Activated B cell treated with CpG ODN at 0.5 μM for 24 hours (primary cell): Measurements from ENCODE around the gene MCF2L. TPM values are rescaled to one million over a fixed set of nuclear protein-coding genes. Genes with fewer than 3 reads are reported as not detected.
A peak's percentile ranks its signal among the peaks of the same experiment; 100 is the strongest.

Source experiments
- ATAC-seq: fragments of 200-7000 bp; cut with Tn5 transposase; one replicate; pipeline ENCODE4 v1.10.0; 2021; ENCODE audit warnings: low read depth, mild to moderate bottlenecking, moderate library complexity
- CTCF ChIA-PET: fragments of 350-600 bp; sonication (Branson Sonifier 250); formaldehyde crosslinking; loops from one replicate; lab custom pipeline; 2021; ENCODE audit warnings: antibody characterized with exemption; lab: Charles Lee
- POLR2A ChIA-PET: fragments of 350-600 bp; sonication (Branson Sonifier 250); formaldehyde crosslinking; loops from one replicate; lab custom pipeline; 2021; ENCODE audit warnings: antibody characterized with exemption; lab: Charles Lee
- DNase-seq: peaks from one replicate; pipeline ENCODE4 v3.0.0; 2022
- H3K27ac Mint-ChIP-seq: one replicate; pipeline ENCODE4 v1.8.0; 2020; ENCODE audit warnings: mixed read lengths
- H3K27me3 Mint-ChIP-seq: one replicate; pipeline ENCODE4 v1.8.0; 2021; ENCODE audit warnings: mixed read lengths
- H3K36me3 Mint-ChIP-seq: one replicate; pipeline ENCODE4 v1.8.0; 2021; ENCODE audit warnings: low read depth, mixed read lengths
- H3K4me1 Mint-ChIP-seq: one replicate; pipeline ENCODE4 v1.8.0; 2021; ENCODE audit warnings: mixed read lengths
- H3K4me3 Mint-ChIP-seq: one replicate; pipeline ENCODE4 v1.8.0; 2020; ENCODE audit warnings: mild to moderate bottlenecking, mixed read lengths
- H3K9me3 Mint-ChIP-seq: one replicate; pipeline ENCODE4 v1.8.0; 2020; ENCODE audit warnings: mixed read lengths
- CTCF ChIP-seq: fragments of 200-600 bp; IDR thresholded peaks from one replicate; pipeline ENCODE4 v1.8.0; 2022; ENCODE audit warnings: antibody characterized with exemption, mild to moderate bottlenecking
- intact Hi-C: fragments of 100-400 bp; cut with micrococcal nuclease; formaldehyde crosslinking; loops from one replicate; pipeline ENCODE4 v1.15.1; 2024
- total RNA-seq: library from RNA; stranded (reverse); gene quantifications from 2 replicates; pipeline ENCODE4 v1.2.3, GENCODE V29; 2022

The MCF2L gene
- total RNA-seq, 1 donor from 2014 or later = 3.4 TPM

GRCh38 chr13:112965573-112966115 lies 3.4 kb upstream of the MCF2L start:
- Mint-ChIP-seq H3K36me3 (no peaks in the 10 kb centered on the region), H3K27me3 (peaks cover 13% of the 10 kb centered on the region), H3K9me3 (no peaks in the 10 kb centered on the region), H3K4me3 (no peak overlapping the region), H3K27ac (no peak overlapping the region), H3K4me1 (peaks cover 11% of the 10 kb centered on the region)
- CTCF ChIA-PET = no interaction called here
- intact Hi-C loops = no loop called here
- no peak for ATAC-seq
- TF ChIP-seq CTCF = no peak
- no peak for DNase-seq
- POLR2A ChIA-PET = no interaction called here

DNA sequence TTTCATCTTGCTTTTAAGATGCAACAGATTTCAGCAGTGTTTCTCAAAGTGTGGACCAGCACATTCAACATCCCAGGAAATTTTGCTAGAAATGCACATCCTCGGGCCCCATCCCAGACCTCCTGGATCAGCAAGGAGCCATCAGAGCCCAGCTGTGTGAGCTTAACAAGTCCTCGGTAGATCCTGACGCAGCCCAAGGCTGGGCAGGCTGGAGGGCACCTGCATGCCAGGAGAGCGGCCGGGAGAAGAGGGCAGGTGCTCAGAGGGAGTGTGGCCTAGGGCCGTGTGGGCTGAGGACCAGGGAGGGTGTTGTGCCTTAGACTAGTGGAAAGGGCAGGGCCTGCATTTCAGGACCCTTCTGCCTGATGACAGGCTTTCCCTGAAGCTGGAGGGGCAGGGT lies 2.2 kb upstream of the MCF2L start:
- no peak for TF ChIP-seq CTCF
- Mint-ChIP-seq H3K36me3 (no peaks in the 10 kb centered on the region), H3K9me3 (no peaks in the 10 kb centered on the region), H3K27ac (no peak overlapping the region), H3K4me1 (peaks cover 11% of the 10 kb centered on the region), H3K4me3 (no peak overlapping the region), H3K27me3 (peaks cover 24% of the 10 kb centered on the region)
- CTCF ChIA-PET = no interaction called here
- POLR2A ChIA-PET = no interaction called here
- intact Hi-C loops = no loop called here
- ATAC-seq (no peak), DNase-seq (no peak)

DNA sequence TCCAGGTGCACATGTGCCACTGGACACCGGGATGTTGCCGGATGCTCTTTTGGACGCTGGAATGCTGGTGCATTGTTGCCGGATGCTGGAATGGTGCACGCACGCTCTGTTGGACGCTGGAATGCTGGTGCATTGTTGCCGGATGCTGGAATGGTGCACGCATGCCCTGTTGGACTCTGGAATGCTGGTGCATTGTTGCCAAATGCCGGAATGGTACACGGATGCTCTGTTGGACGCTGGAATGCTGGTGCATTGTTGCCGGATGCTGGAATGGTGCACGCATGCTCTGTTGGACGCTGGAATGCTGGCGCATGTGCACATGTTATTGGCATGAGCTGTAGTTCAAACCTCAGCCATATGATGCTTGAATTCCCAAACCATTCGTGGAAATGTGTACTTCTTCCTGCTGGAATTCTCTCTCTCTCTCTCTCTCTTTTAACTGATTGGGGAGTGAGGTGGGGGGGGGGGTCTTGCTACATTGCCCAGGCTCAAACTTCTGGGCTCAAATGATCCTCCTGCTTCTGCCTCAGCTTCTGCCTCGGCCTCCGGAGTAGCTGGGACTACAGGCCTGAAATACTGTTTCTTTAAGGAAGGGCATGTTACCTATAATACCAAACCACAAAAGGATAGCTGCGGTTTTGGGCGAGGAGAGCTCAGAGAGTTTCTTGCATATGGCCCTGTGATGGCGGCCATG lies 1.2 kb upstream of the MCF2L start:
- H3K27me3 Mint-ChIP-seq = peaks cover 26% of the 10 kb centered on the region
- no peak for TF ChIP-seq CTCF
- ATAC-seq (no peak), DNase-seq (no peak)
- no peaks in the 10 kb centered on the region for H3K9me3 Mint-ChIP-seq
- H3K4me3 Mint-ChIP-seq = peak overlapping the region; percentile 88
- ChIA-PET CTCF (no interaction called here), POLR2A (no interaction called here)
- peaks cover 11% of the 10 kb centered on the region for H3K4me1 Mint-ChIP-seq
- H3K36me3 Mint-ChIP-seq = no peaks in the 10 kb centered on the region
- intact Hi-C loops = loop anchor here (2.0 kb wide), 2 partner anchors 61 to 241 kb away; partner anchors contain the start of genes CUL4A and PCID2
- H3K27ac Mint-ChIP-seq = no peak overlapping the region

- Mint-ChIP-seq H3K9me3 (no peaks in the 10 kb centered on the region), H3K27ac (no peak overlapping the region), H3K4me1 (peaks cover 11% of the 10 kb centered on the region), H3K36me3 (no peaks in the 10 kb centered on the region), H3K27me3 (peaks cover 26% of the 10 kb centered on the region), H3K4me3 (peak overlapping the region; percentile 88)
- CTCF ChIA-PET = no interaction called here
- DNase-seq (no peak), ATAC-seq (peak; percentile 66)
- POLR2A ChIA-PET = no interaction called here
- TF ChIP-seq CTCF = no peak
- intact Hi-C loops = loop anchor here (2.0 kb wide), 2 partner anchors 60 to 240 kb away; partner anchors contain the start of genes CUL4A and PCID2
Observed at GRCh38 chr13:112968380-112968909, 569 bp upstream of the MCF2L start.

DNA sequence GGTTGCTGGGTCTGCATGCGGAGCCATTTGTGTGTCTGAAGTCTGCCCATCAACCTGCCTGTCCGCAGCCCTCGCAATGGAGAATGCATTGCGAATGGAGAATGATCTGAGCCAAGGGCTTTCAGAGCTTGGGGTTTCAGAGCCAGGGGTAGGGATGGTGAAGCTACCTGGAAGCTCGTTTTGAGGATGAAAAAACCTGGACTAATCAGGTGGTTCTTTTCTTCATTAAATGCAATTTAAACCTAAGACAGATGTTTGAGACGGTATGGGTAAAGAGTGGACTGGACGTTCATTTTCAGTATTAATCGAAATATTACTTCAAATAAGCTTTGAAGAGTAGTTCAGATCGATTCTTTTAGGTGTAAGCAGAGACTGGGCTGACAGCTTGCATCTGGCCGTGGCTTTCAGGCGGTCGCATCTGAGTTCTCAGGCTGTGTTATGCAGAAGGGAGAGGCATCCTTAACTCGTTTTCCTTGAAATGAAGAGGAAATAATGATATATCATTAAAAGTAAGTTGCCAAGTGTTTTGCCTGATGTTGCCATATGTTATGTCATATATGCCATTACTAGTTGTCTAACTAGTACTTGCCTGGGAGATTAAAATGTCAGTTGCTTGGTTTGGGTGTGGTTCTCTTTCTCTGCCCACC lies 801 bp downstream of the MCF2L start:
- intact Hi-C loops = loop anchor here (1.0 to 2.0 kb wide), 3 partner anchors 28 to 239 kb away; partner anchors contain the start of genes CUL4A and PCID2
- no peak for ATAC-seq
- peak overlapping the region; percentile 88 for H3K4me3 Mint-ChIP-seq
- peak overlapping the region; percentile 47 for H3K27ac Mint-ChIP-seq
- peaks cover 26% of the 10 kb centered on the region for H3K27me3 Mint-ChIP-seq
- ChIA-PET POLR2A (no interaction called here), CTCF (interaction anchor here (1.2 kb wide), 1 partner anchor 60 kb away, joined by 4 read pairs; no protein-coding TSS in a partner anchor)
- H3K36me3 Mint-ChIP-seq = no peaks in the 10 kb centered on the region
- peaks cover 11% of the 10 kb centered on the region for H3K4me1 Mint-ChIP-seq
- no peak for DNase-seq
- H3K9me3 Mint-ChIP-seq = no peaks in the 10 kb centered on the region
- no peak for TF ChIP-seq CTCF
